Ishikawa (cell line): ENCODE measurements around the gene ARF6.

ENCODE experiments used
- EGR1 ChIP-seq: IDR thresholded peaks from 2 replicates; pipeline ENCODE4 v1.6.1; 2012
- FOXM1 ChIP-seq: IDR thresholded peaks from 2 replicates; pipeline ENCODE4 v1.6.1; 2012; ENCODE audit warnings: low read depth, borderline replicate concordance
- NFIC ChIP-seq: IDR thresholded peaks from 2 replicates; pipeline ENCODE4 v1.6.1; 2012
- TCF12 ChIP-seq: IDR thresholded peaks from 2 replicates; pipeline ENCODE4 v1.6.1; 2012; ENCODE audit warnings: low read depth
- YY1 ChIP-seq: IDR thresholded peaks from 2 replicates; pipeline ENCODE4 v1.6.1; 2012; ENCODE audit warnings: low read depth
- ZBTB7A ChIP-seq: IDR thresholded peaks from 2 replicates; pipeline ENCODE4 v1.6.1; 2012; ENCODE audit warnings: low read depth
- TF ChIP-seq, protein P1 (sequence below): IDR thresholded peaks from 2 replicates; pipeline ENCODE4 v1.6.1; 2012
- TF ChIP-seq, protein P2 (sequence below): IDR thresholded peaks from 2 replicates; pipeline ENCODE4 v1.6.1; 2012; ENCODE audit warnings: low read depth, mild to moderate bottlenecking
- TF ChIP-seq, protein P3 (sequence below): IDR thresholded peaks from 2 replicates; pipeline ENCODE4 v1.6.1; 2012

DNA sequence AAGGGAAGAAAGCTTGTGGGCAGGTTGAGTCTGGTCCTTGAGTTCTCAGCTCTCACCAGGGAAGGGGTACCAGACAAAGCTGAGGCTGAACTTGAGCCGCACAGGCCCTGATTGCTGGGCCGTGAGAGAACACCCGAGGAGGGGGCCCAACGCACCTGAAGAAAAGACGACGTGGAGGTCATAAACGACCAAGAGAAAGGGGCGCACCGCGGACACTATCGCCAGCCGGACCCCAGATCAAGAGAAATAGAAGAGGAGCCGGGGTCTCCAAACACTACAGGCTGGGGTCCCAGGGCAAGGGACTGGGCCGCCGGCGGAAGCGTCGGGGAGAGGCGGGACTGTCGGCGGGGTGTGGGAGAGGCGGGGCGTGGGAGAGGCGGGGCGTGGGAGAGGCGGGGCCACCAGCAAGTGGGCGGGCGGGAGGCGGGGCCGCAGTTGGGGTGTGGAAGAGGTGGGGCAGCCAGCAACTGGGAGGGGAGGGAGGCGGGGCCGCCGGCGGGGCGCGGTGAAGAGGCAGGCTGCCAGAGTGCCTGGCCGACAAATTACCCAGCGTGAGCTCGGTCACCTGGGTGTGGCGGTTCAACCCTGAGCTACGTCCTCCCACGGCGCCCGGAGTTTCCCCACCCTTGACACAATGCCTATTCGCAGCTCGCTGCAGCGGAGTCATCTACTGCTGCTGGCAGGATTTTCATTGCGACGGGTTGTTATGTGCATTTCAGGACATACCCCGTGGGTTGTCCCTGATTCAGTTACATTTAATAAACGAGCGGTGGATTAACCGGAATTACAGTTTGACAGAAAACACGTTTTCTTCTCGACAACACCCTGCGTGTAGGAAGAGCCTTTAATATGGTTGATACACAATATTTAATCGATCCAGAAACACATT lies 24.8 kb upstream of the ARF6 start:
- TF ChIP-seq, protein P1, sequence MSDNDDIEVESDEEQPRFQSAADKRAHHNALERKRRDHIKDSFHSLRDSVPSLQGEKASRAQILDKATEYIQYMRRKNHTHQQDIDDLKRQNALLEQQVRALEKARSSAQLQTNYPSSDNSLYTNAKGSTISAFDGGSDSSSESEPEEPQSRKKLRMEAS, result no peak; the same call in 1 of the 2 replicates
- TF ChIP-seq, protein P2, sequence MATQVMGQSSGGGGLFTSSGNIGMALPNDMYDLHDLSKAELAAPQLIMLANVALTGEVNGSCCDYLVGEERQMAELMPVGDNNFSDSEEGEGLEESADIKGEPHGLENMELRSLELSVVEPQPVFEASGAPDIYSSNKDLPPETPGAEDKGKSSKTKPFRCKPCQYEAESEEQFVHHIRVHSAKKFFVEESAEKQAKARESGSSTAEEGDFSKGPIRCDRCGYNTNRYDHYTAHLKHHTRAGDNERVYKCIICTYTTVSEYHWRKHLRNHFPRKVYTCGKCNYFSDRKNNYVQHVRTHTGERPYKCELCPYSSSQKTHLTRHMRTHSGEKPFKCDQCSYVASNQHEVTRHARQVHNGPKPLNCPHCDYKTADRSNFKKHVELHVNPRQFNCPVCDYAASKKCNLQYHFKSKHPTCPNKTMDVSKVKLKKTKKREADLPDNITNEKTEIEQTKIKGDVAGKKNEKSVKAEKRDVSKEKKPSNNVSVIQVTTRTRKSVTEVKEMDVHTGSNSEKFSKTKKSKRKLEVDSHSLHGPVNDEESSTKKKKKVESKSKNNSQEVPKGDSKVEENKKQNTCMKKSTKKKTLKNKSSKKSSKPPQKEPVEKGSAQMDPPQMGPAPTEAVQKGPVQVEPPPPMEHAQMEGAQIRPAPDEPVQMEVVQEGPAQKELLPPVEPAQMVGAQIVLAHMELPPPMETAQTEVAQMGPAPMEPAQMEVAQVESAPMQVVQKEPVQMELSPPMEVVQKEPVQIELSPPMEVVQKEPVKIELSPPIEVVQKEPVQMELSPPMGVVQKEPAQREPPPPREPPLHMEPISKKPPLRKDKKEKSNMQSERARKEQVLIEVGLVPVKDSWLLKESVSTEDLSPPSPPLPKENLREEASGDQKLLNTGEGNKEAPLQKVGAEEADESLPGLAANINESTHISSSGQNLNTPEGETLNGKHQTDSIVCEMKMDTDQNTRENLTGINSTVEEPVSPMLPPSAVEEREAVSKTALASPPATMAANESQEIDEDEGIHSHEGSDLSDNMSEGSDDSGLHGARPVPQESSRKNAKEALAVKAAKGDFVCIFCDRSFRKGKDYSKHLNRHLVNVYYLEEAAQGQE, result no peak
- no peak for TF ChIP-seq TCF12
- TF ChIP-seq YY1, result no peak
- no peak for TF ChIP-seq NFIC
- no peak for TF ChIP-seq FOXM1
- TF ChIP-seq ZBTB7A, result peak; percentile 77; the same call in 1 of the 2 replicates
- TF ChIP-seq, protein P3, sequence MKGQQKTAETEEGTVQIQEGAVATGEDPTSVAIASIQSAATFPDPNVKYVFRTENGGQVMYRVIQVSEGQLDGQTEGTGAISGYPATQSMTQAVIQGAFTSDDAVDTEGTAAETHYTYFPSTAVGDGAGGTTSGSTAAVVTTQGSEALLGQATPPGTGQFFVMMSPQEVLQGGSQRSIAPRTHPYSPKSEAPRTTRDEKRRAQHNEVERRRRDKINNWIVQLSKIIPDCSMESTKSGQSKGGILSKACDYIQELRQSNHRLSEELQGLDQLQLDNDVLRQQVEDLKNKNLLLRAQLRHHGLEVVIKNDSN, result peak; percentile 64
- 0 out of 2 replicates have a peak, but pooled peaks have one; percentile 19 for TF ChIP-seq EGR1
